Heart left ventricle (tissue), 13 donors: ENCODE measurements around the gene SOS1.

Experiments
- POLR2A ChIP-seq, 2 donors: fragments of 450-650 bp; IDR thresholded peaks; one replicate each; pipeline ENCODE4 v1.6.1; 2017; ENCODE audit warnings: antibody characterized with exemption in 2 of 2, mild to moderate bottlenecking in 2 of 2, moderate library complexity in 2 of 2
- TF ChIP-seq, protein P1 (sequence below), 12 donors: fragments of 200-600 bp; sonication (generic) in 4 of 12; IDR thresholded peaks; one replicate each; pipeline versions ENCODE4 v1.5.0 to v1.8.0; 2018 to 2022; ENCODE audit warnings: antibody characterized with exemption in 12 of 12, mild to moderate bottlenecking in 5 of 12
- donor health status: ischemic (EF 13 %, LVEDD 7.1; RV severe dilation, severe dysfunction).
- donor health status: DM: no; HTN: yes; CAD: no.
- donor health status: DM: no; HTN: no; CAD: no.
- donor health status: ischemic (EF 25% LVEDD 6.9; RV normal size, moderate dysfunction).
- donor health status: ischemic (EF 25% LVEDD 5.7; RV mildly dilated, moderate dysfunction).
- donor health status: ischemic (EF 35%, LVEDD 5.7; RV mildly dilated, moderate dysfunction).
- donor health status: nonischemic (EF 11% LVEDD 7.7; RV severe dilation, severe dysfunction).
- donor health status: DM: yes; HTN: yes; CAD: no.
- donor health status: PGD.
- donor health status: ischemic (EF 29% LVEDD 5.4; RV normal size, mild dysfunction).
- donor health status: nonischemic (EF 23%, LVEDD 6.1; RV moderate dilation, normal function).

DNA sequence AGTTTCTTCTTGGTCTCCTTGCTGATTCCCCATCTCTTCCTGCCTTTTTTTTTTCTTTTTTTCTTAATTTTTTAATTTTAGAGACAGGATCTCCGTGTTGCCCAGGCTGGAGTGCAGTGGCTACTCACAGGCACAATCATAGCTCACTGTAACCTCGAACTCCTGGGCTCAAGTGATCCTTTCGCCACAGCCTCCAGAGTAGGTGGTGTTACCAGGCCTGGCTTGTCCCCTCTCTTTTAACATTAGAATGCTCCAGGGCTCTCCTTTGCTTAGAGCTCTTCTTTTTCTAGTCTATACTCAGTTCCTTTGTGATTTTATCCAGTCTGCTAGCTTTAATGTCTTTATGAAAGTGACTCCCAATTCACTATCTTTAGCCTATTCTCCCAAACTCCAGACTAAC, 141.9 kb downstream of the SOS1 start:
- no peak for TF ChIP-seq POLR2A (IDR thresholded peaks at IDR 0.05)
- TF ChIP-seq, protein P1, sequence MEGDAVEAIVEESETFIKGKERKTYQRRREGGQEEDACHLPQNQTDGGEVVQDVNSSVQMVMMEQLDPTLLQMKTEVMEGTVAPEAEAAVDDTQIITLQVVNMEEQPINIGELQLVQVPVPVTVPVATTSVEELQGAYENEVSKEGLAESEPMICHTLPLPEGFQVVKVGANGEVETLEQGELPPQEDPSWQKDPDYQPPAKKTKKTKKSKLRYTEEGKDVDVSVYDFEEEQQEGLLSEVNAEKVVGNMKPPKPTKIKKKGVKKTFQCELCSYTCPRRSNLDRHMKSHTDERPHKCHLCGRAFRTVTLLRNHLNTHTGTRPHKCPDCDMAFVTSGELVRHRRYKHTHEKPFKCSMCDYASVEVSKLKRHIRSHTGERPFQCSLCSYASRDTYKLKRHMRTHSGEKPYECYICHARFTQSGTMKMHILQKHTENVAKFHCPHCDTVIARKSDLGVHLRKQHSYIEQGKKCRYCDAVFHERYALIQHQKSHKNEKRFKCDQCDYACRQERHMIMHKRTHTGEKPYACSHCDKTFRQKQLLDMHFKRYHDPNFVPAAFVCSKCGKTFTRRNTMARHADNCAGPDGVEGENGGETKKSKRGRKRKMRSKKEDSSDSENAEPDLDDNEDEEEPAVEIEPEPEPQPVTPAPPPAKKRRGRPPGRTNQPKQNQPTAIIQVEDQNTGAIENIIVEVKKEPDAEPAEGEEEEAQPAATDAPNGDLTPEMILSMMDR (IDR thresholded peaks at IDR 0.05): no peak
